ENCODE measurements around the gene TUNAR.
"Not testable (repeated sequence)": the region's sequence is repeated elsewhere in the genome, so short reads cannot be mapped to it uniquely, and the experiment has no call there.

The TUNAR gene

GRCh38 chr14:95918466-95918865 is 41.8 kb downstream of the TUNAR start:
- DNase-seq (ENCODE audit: low read depth): no peak

GRCh38 chr14:95920769-95921438 is 44.3 kb downstream of the TUNAR start:
- DNase-seq (ENCODE audit: low read depth): no peak

GRCh38 chr14:95922080-95922479 is 45.4 kb downstream of the TUNAR start:
- DNase-seq (ENCODE audit: low read depth): no peak

- no peak for DNase-seq (ENCODE audit: low read depth)
Observed at GRCh38 chr14:95928751-95929150, 52.1 kb downstream of the TUNAR start.

GRCh38 chr14:95931384-95931783 is 54.8 kb downstream of the TUNAR start:
- no peak for DNase-seq (ENCODE audit: low read depth)

GRCh38 chr14:95935228-95935822 is 58.7 kb downstream of the TUNAR start:
- no peak for DNase-seq (ENCODE audit: low read depth)

GRCh38 chr14:95936041-95936440 is 59.4 kb downstream of the TUNAR start:
- DNase-seq (ENCODE audit: low read depth): no peak

- no peak for DNase-seq (ENCODE audit: low read depth)
Observed at GRCh38 chr14:95939335-95939734, 62.7 kb downstream of the TUNAR start.

- no peak for DNase-seq (ENCODE audit: low read depth)
Observed at GRCh38 chr14:95941897-95942296, 65.3 kb downstream of the TUNAR start.

GRCh38 chr14:95943699-95944098 is 67.1 kb downstream of the TUNAR start:
- DNase-seq (ENCODE audit: low read depth): no peak

GRCh38 chr14:95944462-95944861 is 67.8 kb downstream of the TUNAR start:
- no peak for DNase-seq (ENCODE audit: low read depth)

GRCh38 chr14:95946867-95947266 is 70.2 kb downstream of the TUNAR start:
- no peak for DNase-seq (ENCODE audit: low read depth)

GRCh38 chr14:95948558-95948981 is 71.9 kb downstream of the TUNAR start:
- DNase-seq (ENCODE audit: low read depth): no peak

- DNase-seq (ENCODE audit: low read depth): no peak
Observed at GRCh38 chr14:95951359-95951758, 74.7 kb downstream of the TUNAR start.

- DNase-seq (ENCODE audit: low read depth): no peak
Observed at GRCh38 chr14:95953111-95953724, 76.6 kb downstream of the TUNAR start.

GRCh38 chr14:95956601-95957460 is 80.2 kb downstream of the TUNAR start:
- DNase-seq (ENCODE audit: low read depth): no peak

GRCh38 chr14:95958105-95958504 is 81.5 kb downstream of the TUNAR start:
- no peak for DNase-seq (ENCODE audit: low read depth)

- DNase-seq (ENCODE audit: low read depth): no peak
Observed at GRCh38 chr14:95959317-95959716, 82.7 kb downstream of the TUNAR start.

- DNase-seq (ENCODE audit: low read depth): no peak
Observed at GRCh38 chr14:95961481-95961880, 84.8 kb downstream of the TUNAR start.

- DNase-seq (ENCODE audit: low read depth): no peak
Observed at GRCh38 chr14:95964901-95965300, 88.3 kb downstream of the TUNAR start.

- DNase-seq (ENCODE audit: low read depth): not testable (repeated sequence)
Observed at GRCh38 chr14:95968048-95968447, 91.4 kb downstream of the TUNAR start.
